ENCODE results near the gene NOTCH4. TPM values are rescaled to one million over a fixed set of nuclear protein-coding genes. Genes with fewer than 3 reads are reported as not detected.

The NOTCH4 gene
- total and polyA plus RNA-seq, 9 of the 15 experiments (the other 6 are each of a cell fraction or from before 2014, with no cell fraction given), result 0.24 to 4.3 (median 1.7) TPM

- TF ChIP-seq, protein P1, sequence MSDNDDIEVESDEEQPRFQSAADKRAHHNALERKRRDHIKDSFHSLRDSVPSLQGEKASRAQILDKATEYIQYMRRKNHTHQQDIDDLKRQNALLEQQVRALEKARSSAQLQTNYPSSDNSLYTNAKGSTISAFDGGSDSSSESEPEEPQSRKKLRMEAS (CRISPR knock-in tag; IDR thresholded peaks at IDR 0.05), result no peak
- TF ChIP-seq, protein P2, sequence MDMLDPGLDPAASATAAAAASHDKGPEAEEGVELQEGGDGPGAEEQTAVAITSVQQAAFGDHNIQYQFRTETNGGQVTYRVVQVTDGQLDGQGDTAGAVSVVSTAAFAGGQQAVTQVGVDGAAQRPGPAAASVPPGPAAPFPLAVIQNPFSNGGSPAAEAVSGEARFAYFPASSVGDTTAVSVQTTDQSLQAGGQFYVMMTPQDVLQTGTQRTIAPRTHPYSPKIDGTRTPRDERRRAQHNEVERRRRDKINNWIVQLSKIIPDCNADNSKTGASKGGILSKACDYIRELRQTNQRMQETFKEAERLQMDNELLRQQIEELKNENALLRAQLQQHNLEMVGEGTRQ (CRISPR knock-in tag; IDR thresholded peaks at IDR 0.05), result no peak
- TF ChIP-seq MYBL2 (IDR thresholded peaks at IDR 0.05; ENCODE audit: low read depth) (no peak), MYBL2 (CRISPR knock-in tag; IDR thresholded peaks at IDR 0.05; ENCODE audit: borderline replicate concordance) (no peak), TAF1 (IDR thresholded peaks at IDR 0.05; ENCODE audit: control insufficient read depth, extremely low read depth, insufficient read depth, low read length, severe bottlenecking) (no peak), ZNF644 (tag; IDR thresholded peaks at IDR 0.05; ENCODE audit: low read depth) (0 out of 2 replicates have a peak, but pooled peaks have one; percentile 67), ZNF318 (IDR thresholded peaks at IDR 0.05; ENCODE audit: borderline replicate concordance in 1 of 2, low read depth in 1 of 2) (no peak)
- TF ChIP-seq, protein P3, sequence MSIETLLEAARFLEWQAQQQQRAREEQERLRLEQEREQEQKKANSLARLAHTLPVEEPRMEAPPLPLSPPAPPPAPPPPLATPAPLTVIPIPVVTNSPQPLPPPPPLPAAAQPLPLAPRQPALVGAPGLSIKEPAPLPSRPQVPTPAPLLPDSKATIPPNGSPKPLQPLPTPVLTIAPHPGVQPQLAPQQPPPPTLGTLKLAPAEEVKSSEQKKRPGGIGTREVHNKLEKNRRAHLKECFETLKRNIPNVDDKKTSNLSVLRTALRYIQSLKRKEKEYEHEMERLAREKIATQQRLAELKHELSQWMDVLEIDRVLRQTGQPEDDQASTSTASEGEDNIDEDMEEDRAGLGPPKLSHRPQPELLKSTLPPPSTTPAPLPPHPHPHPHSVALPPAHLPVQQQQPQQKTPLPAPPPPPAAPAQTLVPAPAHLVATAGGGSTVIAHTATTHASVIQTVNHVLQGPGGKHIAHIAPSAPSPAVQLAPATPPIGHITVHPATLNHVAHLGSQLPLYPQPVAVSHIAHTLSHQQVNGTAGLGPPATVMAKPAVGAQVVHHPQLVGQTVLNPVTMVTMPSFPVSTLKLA (conservative IDR thresholded peaks at IDR 0.05), result peak in 1 of 2 experiments; percentile 13; a peak in 1 of 4 replicates
Observed at GRCh38 chr6:32152769-32153563, 70.9 kb downstream of the NOTCH4 start (continued).

Data from K562 (cell line).